ENCODE data around the gene CHMP6.

Gene CHMP6

GRCh38 chr17:80956321-80957190 is 35.1 kb upstream of the CHMP6 start:
- no peak for DNase-seq

GRCh38 chr17:80957461-80957941 is 34.1 kb upstream of the CHMP6 start:
- DNase-seq, result no peak

GRCh38 chr17:80959330-80960036 is 32.2 kb upstream of the CHMP6 start:
- no peak for DNase-seq

GRCh38 chr17:80960037-80960796 is 31.4 kb upstream of the CHMP6 start:
- DNase-seq, result no peak

GRCh38 chr17:80960797-80961452 is 30.7 kb upstream of the CHMP6 start:
- DNase-seq, result no peak

GRCh38 chr17:80961541-80962330 is 29.9 kb upstream of the CHMP6 start:
- DNase-seq, result no peak

- no peak for DNase-seq
Observed at GRCh38 chr17:80962356-80963329, 29.0 kb upstream of the CHMP6 start.

GRCh38 chr17:80963812-80964543 is 27.7 kb upstream of the CHMP6 start:
- DNase-seq, result no peak

GRCh38 chr17:80964544-80964856 is 27.1 kb upstream of the CHMP6 start:
- DNase-seq, result no peak

GRCh38 chr17:80964859-80965580 is 26.6 kb upstream of the CHMP6 start:
- no peak for DNase-seq

GRCh38 chr17:80965606-80966005 is 26.0 kb upstream of the CHMP6 start:
- DNase-seq, result no peak

GRCh38 chr17:80967404-80967872 is 24.2 kb upstream of the CHMP6 start:
- no peak for DNase-seq

GRCh38 chr17:80968602-80969029 is 23.0 kb upstream of the CHMP6 start:
- no peak for DNase-seq

GRCh38 chr17:80969030-80969673 is 22.5 kb upstream of the CHMP6 start:
- no peak for DNase-seq

- no peak for DNase-seq
Observed at GRCh38 chr17:80969674-80970043, 22.0 kb upstream of the CHMP6 start.

- DNase-seq, result no peak
Observed at GRCh38 chr17:80970044-80970761, 21.4 kb upstream of the CHMP6 start.

- DNase-seq, result no peak
Observed at GRCh38 chr17:80970762-80971703, 20.6 kb upstream of the CHMP6 start.
